HepG2 (cell line): ENCODE data around the gene DDX59. TPM values are rescaled to one million over a fixed set of nuclear protein-coding genes. Genes with fewer than 3 reads are reported as not detected.

Source experiments
- ATAC-seq: fragments of 200-7000 bp; cut with Tn5 transposase; 3 replicates; pipeline ENCODE4 v1.9.1; 2020; ENCODE audit warnings: mild to moderate bottlenecking, moderate library complexity
- BruUV-seq: library from RNA; stranded (reverse); fragments of 400-500 nt; replicated peaks from 2 replicates; lab custom pipeline; 2021; lab: Mats Ljungman, UMichigan
- CTCF ChIA-PET: fragments of 300-600 bp; formaldehyde crosslinking; extraction: SDS; loops from one replicate; lab custom pipeline; 2021; ENCODE audit warnings: low total read pairs, inconsistent platforms, low intra/inter-chr PET ratio; lab: Yijun Ruan, JAX
- POLR2A ChIA-PET: fragments of 350-600 bp; sonication (Branson Sonifier 250); formaldehyde crosslinking; loops from one replicate; lab custom pipeline; 2020; ENCODE audit warnings: antibody characterized with exemption, inconsistent platforms; lab: Yijun Ruan, JAX
- DNase-seq: peaks from one replicate; pipeline ENCODE4 v3.0.0-alpha.2; 2015; ENCODE audit warnings: low spot score
- FAIRE-seq: peaks from 3 replicates; lab custom pipeline; 2011; peaks lifted over from hg19 to GRCh38; lab: Jason Lieb, UNC
- H2AFZ ChIP-seq: one replicate; pipeline ENCODE4 v1.6.1; 2011; ENCODE audit warnings: low read length, inconsistent platforms
- H3K27ac ChIP-seq: fragments of 300-600 bp; 3 replicates; pipeline ENCODE4 v1.8.0; 2011; ENCODE audit warnings: mixed run types, mild to moderate bottlenecking, mixed read lengths, low read length, inconsistent platforms; ENCODE audit not compliant: insufficient read depth; ENCODE audit errors: extremely low read length
- H3K27me3 ChIP-seq, 2 experiments: fragments of 200-600 bp in 1 of 2; 2 replicates in 1 of 2; 3 replicates in 1 of 2; pipeline versions ENCODE4 v1.6.0 to v1.8.0; 2011; ENCODE audit warnings: low read length in 2 of 2, mild to moderate bottlenecking in 2 of 2, moderate library complexity in 2 of 2, inconsistent platforms in 1 of 2; ENCODE audit not compliant: insufficient read depth in 2 of 2, control insufficient read depth in 1 of 2
- H3K36me3 ChIP-seq, 2 experiments: fragments of 200-600 bp in 1 of 2; replicated peaks in 1 of 2; 2 replicates in 1 of 2; 3 replicates in 1 of 2; pipeline versions ENCODE4 v1.5.1 to v1.8.0; 2011; ENCODE audit warnings: low read length in 2 of 2, inconsistent platforms in 1 of 2; ENCODE audit not compliant: insufficient read depth in 2 of 2, control insufficient read depth in 1 of 2
- H3K4me1 ChIP-seq: 2 replicates; pipeline ENCODE4 v1.5.1; 2012; ENCODE audit warnings: low read length, inconsistent platforms; ENCODE audit not compliant: insufficient read depth
- H3K4me2 ChIP-seq: 2 replicates; pipeline ENCODE4 v1.6.0; 2011; ENCODE audit warnings: low read depth, low read length, inconsistent platforms
- H3K4me3 ChIP-seq, 3 experiments: fragments of 200-600 bp in 1 of 3; sonication (generic), shearing (Covaris generic) in 1 of 3; replicated peaks in 1 of 3; 2 replicates each; pipeline ENCODE4 v1.5.1; 2011 to 2016; ENCODE audit warnings: low read length in 3 of 3, inconsistent platforms in 2 of 3, low read depth in 2 of 3, mild to moderate bottlenecking in 2 of 3, control low read depth in 1 of 3, mixed read lengths in 1 of 3; ENCODE audit not compliant: insufficient read depth in 1 of 3
- H3K79me2 ChIP-seq: one replicate; pipeline ENCODE4 v1.6.1; 2011; ENCODE audit warnings: low read length, inconsistent platforms; ENCODE audit not compliant: insufficient read depth
- H3K9ac ChIP-seq: 2 replicates; pipeline ENCODE4 v1.6.0; 2011; ENCODE audit warnings: mild to moderate bottlenecking, low read depth, low read length, inconsistent platforms; ENCODE audit not compliant: insufficient read depth
- H3K9me3 ChIP-seq: 2 replicates; pipeline ENCODE4 v1.5.1; 2012; ENCODE audit warnings: mild to moderate bottlenecking, low read length
- H4K20me1 ChIP-seq: 2 replicates; pipeline ENCODE4 v1.6.0; 2011; ENCODE audit warnings: inconsistent platforms, mild to moderate bottlenecking, low read length, moderate library complexity; ENCODE audit not compliant: insufficient read depth
- CENPT ChIP-seq: sonication (generic); formaldehyde crosslinking; IDR thresholded peaks from 2 replicates; pipeline ENCODE4 v1.8.0; 2022; ENCODE audit warnings: low read depth, mild to moderate bottlenecking, moderate library complexity, missing genetic modification reagents
- CTCF ChIP-seq: sonication (generic); formaldehyde crosslinking; IDR thresholded peaks from 2 replicates; pipeline ENCODE4 v1.5.0; 2020; ENCODE audit warnings: mild to moderate bottlenecking, missing genetic modification reagents, moderate library complexity
- ELF1 ChIP-seq: sonication (generic); formaldehyde crosslinking; IDR thresholded peaks from 2 replicates; pipeline ENCODE4 v1.4.0; 2020; ENCODE audit warnings: missing genetic modification reagents
- ETV6 ChIP-seq: sonication (generic); formaldehyde crosslinking; conservative IDR thresholded peaks from 2 replicates; pipeline ENCODE4 v1.4.0; 2020; ENCODE audit warnings: missing genetic modification reagents
- GABPB1 ChIP-seq: IDR thresholded peaks from 2 replicates; pipeline ENCODE4 v1.6.1; 2016; ENCODE audit warnings: mild to moderate bottlenecking, missing genetic modification reagents, moderate library complexity, missing compliant biosample characterization
- HMG20A ChIP-seq: IDR thresholded peaks from 2 replicates; pipeline ENCODE4 v1.6.1; 2016; ENCODE audit warnings: borderline replicate concordance
- NR2F1 ChIP-seq, 2 experiments: fragments of 450-650 bp in 1 of 2; formaldehyde crosslinking in 1 of 2; IDR thresholded peaks; 2 replicates each; pipeline versions ENCODE4 v1.5.0 to v1.6.1; 2016 to 2020; ENCODE audit warnings: mild to moderate bottlenecking in 1 of 2, missing compliant biosample characterization in 1 of 2, missing genetic modification reagents in 1 of 2, moderate library complexity in 1 of 2
- ONECUT2 ChIP-seq: sonication (generic); formaldehyde crosslinking; IDR thresholded peaks from 2 replicates; pipeline ENCODE4 v1.4.0; 2020; ENCODE audit warnings: missing genetic modification reagents
- SMYD3 ChIP-seq: sonication (generic); formaldehyde crosslinking; IDR thresholded peaks from 2 replicates; pipeline ENCODE4 v1.8.1; 2023; ENCODE audit warnings: mild to moderate bottlenecking, missing genetic modification reagents
- SP5 ChIP-seq: IDR thresholded peaks from 2 replicates; pipeline ENCODE4 v1.6.1; 2016; ENCODE audit warnings: low read depth, borderline replicate concordance
- ZFYVE20 ChIP-seq: sonication (generic); formaldehyde crosslinking; IDR thresholded peaks from 2 replicates; pipeline ENCODE4 v1.8.0; 2023; ENCODE audit warnings: low read depth, mild to moderate bottlenecking, moderate library complexity, missing genetic modification reagents, borderline replicate concordance
- ZNF383 ChIP-seq: sonication (generic); formaldehyde crosslinking; IDR thresholded peaks from 2 replicates; pipeline ENCODE4 v1.4.0; 2020; ENCODE audit warnings: missing genetic modification reagents, mild to moderate bottlenecking, borderline replicate concordance
- ZNF589 ChIP-seq: sonication (generic); formaldehyde crosslinking; conservative IDR thresholded peaks from 2 replicates; pipeline ENCODE4 v1.8.0; 2022; ENCODE audit warnings: mild to moderate bottlenecking, moderate library complexity, missing genetic modification reagents
- ZSCAN9 ChIP-seq: IDR thresholded peaks from 2 replicates; pipeline ENCODE4 v1.6.1; 2016; ENCODE audit warnings: borderline replicate concordance
- WGBS: methylation state at CpG from one replicate; pipeline ENCODE4 v1.1.6; 2017; ENCODE audit warnings: low lambda C conversion rate; 5-methylcytosine and 5-hydroxymethylcytosine counted together
- in situ Hi-C: cut with HindIII; loops from 2 replicates; pipeline ENCODE4 v1.10.0; 2017; ENCODE audit warnings: low pct_unique_long_range_greater_than_20kb; ENCODE audit not compliant: extremely low pct_ligation_motif_present
- intact Hi-C: fragments of 100-400 bp; cut with micrococcal nuclease; formaldehyde crosslinking; loops from one replicate; pipeline ENCODE4 v1.10.0; 2022; ENCODE audit not compliant: unreplicated experiment
- polyA plus RNA-seq, 8 experiments: library from polyadenylated mRNA; depleted of rRNA in 3 of 8; stranded (reverse) in 7 of 8; unstranded in 1 of 8; fragments of >200 nt; fragmentation: Illumina TruSeq in 4 of 8; extraction: Trizol in 4 of 8; gene quantifications; 2 replicates each; pipeline versions ENCODE4 v1.2.1 to v1.2.3, GENCODE V29; 2011 to 2016; ENCODE audit warnings: low read depth in 4 of 8, missing spikeins in 1 of 8, mixed read lengths in 1 of 8; ENCODE audit not compliant: insufficient read depth in 1 of 8
- total RNA-seq, 5 experiments: library from RNA; depleted of rRNA; stranded (reverse); fragments of >200 nt; fragmentation: Illumina TruSeq; extraction: Trizol; gene quantifications; 2 replicates each; pipeline ENCODE4 v1.2.3, GENCODE V29; 2016; ENCODE audit warnings: low read depth in 1 of 5
- TF ChIP-seq, protein P1 (sequence below): sonication (generic); formaldehyde crosslinking; IDR thresholded peaks from 2 replicates; pipeline ENCODE4 v1.4.0; 2020; ENCODE audit warnings: low read depth, missing genetic modification reagents

DDX59 gene
- total and polyA plus RNA-seq, 2 of the 13 experiments (the other 11 are each of a cell fraction or from before 2014, with no cell fraction given) = 12.1 to 14.8 TPM

- DNase-seq = no peak
- no peaks in the 10 kb centered on the region for H3K79me2 ChIP-seq
- H3K4me3 ChIP-seq = no peak overlapping the region
- no peaks in the 10 kb centered on the region for H3K9me3 ChIP-seq
- intact Hi-C loops (no loop called here), in situ Hi-C loops (no loop called here)
- H3K9ac ChIP-seq = no peak overlapping the region
- TF ChIP-seq, protein P1, sequence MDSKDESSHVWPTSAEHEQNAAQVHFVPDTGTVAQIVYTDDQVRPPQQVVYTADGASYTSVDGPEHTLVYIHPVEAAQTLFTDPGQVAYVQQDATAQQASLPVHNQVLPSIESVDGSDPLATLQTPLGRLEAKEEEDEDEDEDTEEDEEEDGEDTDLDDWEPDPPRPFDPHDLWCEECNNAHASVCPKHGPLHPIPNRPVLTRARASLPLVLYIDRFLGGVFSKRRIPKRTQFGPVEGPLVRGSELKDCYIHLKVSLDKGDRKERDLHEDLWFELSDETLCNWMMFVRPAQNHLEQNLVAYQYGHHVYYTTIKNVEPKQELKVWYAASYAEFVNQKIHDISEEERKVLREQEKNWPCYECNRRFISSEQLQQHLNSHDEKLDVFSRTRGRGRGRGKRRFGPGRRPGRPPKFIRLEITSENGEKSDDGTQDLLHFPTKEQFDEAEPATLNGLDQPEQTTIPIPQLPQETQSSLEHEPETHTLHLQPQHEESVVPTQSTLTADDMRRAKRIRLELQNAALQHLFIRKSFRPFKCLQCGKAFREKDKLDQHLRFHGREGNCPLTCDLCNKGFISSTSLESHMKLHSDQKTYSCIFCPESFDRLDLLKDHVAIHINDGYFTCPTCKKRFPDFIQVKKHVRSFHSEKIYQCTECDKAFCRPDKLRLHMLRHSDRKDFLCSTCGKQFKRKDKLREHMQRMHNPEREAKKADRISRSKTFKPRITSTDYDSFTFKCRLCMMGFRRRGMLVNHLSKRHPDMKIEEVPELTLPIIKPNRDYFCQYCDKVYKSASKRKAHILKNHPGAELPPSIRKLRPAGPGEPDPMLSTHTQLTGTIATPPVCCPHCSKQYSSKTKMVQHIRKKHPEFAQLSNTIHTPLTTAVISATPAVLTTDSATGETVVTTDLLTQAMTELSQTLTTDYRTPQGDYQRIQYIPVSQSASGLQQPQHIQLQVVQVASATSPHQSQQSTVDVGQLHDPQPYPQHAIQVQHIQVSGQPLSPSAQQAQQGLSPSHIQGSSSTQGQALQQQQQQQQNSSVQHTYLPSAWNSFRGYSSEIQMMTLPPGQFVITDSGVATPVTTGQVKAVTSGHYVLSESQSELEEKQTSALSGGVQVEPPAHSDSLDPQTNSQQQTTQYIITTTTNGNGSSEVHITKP (CRISPR knock-in tag) = no peak
- TF ChIP-seq HMG20A (CRISPR knock-in tag) = no peak
- TF ChIP-seq ONECUT2 (CRISPR knock-in tag) = no peak
- TF ChIP-seq SP5 = no peak
- TF ChIP-seq NR2F1 (CRISPR knock-in tag; IDR thresholded peaks at IDR 0.05) = no peak
- no peak for TF ChIP-seq CENPT (CRISPR knock-in tag)
- no peak for TF ChIP-seq ZNF589 (CRISPR knock-in tag)
- TF ChIP-seq ELF1 (CRISPR knock-in tag) = no peak
- TF ChIP-seq ZFYVE20 (CRISPR knock-in tag) = no peak
- TF ChIP-seq ZSCAN9 (CRISPR knock-in tag) = no peak
- TF ChIP-seq CTCF (CRISPR knock-in tag) = no peak
- TF ChIP-seq SMYD3 = no peak
- no peak for TF ChIP-seq GABPB1 (CRISPR knock-in tag)
- no peak for TF ChIP-seq ETV6
- TF ChIP-seq ZNF383 (CRISPR knock-in tag) = no peak
- H2AFZ ChIP-seq = no peak overlapping the region
- CTCF ChIA-PET = no interaction called here
- 97% methylated on average over 4 of the region's 4 CpGs for WGBS
- H3K36me3 ChIP-seq = peaks cover 5 to 17% of the 10 kb centered on the region in 2 experiments; a peak in 3 of 5 replicates
- no peaks in the 10 kb centered on the region for H4K20me1 ChIP-seq
- no peaks in the 10 kb centered on the region for H3K4me1 ChIP-seq
- no peak overlapping the region for H3K4me2 ChIP-seq
- POLR2A ChIA-PET = no interaction called here
- no TSS peak for BruUV-seq
- no peak for FAIRE-seq
- ATAC-seq = no peak
- H3K27ac ChIP-seq = no peak overlapping the region
- no peaks in the 10 kb centered on the region for H3K27me3 ChIP-seq
These were observed 23.2 kb downstream of the DDX59 start for GRCh38 chr1:200646515-200646914.
